Hepatic stellate cell (primary cell): ENCODE data around the gene GPATCH3.
A peak's percentile ranks its signal among the peaks of the same experiment; 100 is the strongest.
"Not testable (repeated sequence)": the region's sequence is repeated elsewhere in the genome, so short reads cannot be mapped to it uniquely, and the experiment has no call there.

ENCODE experiments used
- DNase-seq: peaks from one replicate; pipeline ENCODE4 v3.0.0; 2011; ENCODE audit warnings: low spot score

GPATCH3 gene

GRCh38 chr1:26863685-26864077, 36.6 kb downstream of the GPATCH3 start:
- no peak for DNase-seq

- DNase-seq: no peak
Measured at GRCh38 chr1:26862781-26863684, 37.2 kb downstream of the GPATCH3 start, which contains the start of gene SFN. Gene SFN (plus strand): TSS chr1:26863149. CDS start chr1:26863213, 64 bp downstream.

GRCh38 chr1:26861889-26862378, 38.3 kb downstream of the GPATCH3 start:
- no peak for DNase-seq

- DNase-seq: peak; percentile 72
Measured at GRCh38 chr1:26861286-26861701, 39.0 kb downstream of the GPATCH3 start.

- no peak for DNase-seq
Measured at GRCh38 chr1:26858891-26859640, 41.2 kb downstream of the GPATCH3 start.

GRCh38 chr1:26858160-26858559, 42.1 kb downstream of the GPATCH3 start:
- no peak for DNase-seq

GRCh38 chr1:26857473-26858060, 42.7 kb downstream of the GPATCH3 start:
- no peak for DNase-seq

GRCh38 chr1:26856604-26857469, 43.4 kb downstream of the GPATCH3 start:
- no peak for DNase-seq

- DNase-seq: no peak
Measured at GRCh38 chr1:26856181-26856580, 44.1 kb downstream of the GPATCH3 start.

GRCh38 chr1:26855636-26856035, 44.6 kb downstream of the GPATCH3 start:
- DNase-seq: no peak

GRCh38 chr1:26854906-26855305, 45.4 kb downstream of the GPATCH3 start:
- no peak for DNase-seq

GRCh38 chr1:26853600-26853999, 46.7 kb downstream of the GPATCH3 start:
- no peak for DNase-seq

- peak; percentile 98 for DNase-seq
Measured at GRCh38 chr1:26853156-26853555, 47.1 kb downstream of the GPATCH3 start.

GRCh38 chr1:26852701-26853100, 47.6 kb downstream of the GPATCH3 start:
- DNase-seq: no peak

GRCh38 chr1:26851106-26851684, 49.1 kb downstream of the GPATCH3 start:
- DNase-seq: no peak

- DNase-seq: peak; percentile 81
Measured at GRCh38 chr1:26848941-26849774, 51.1 kb downstream of the GPATCH3 start.

- no peak for DNase-seq
Measured at GRCh38 chr1:26848499-26848898, 51.8 kb downstream of the GPATCH3 start.

GRCh38 chr1:26847826-26848225, 52.4 kb downstream of the GPATCH3 start:
- DNase-seq: not testable (repeated sequence)

- DNase-seq: no peak
Measured at GRCh38 chr1:26844424-26845196, 55.7 kb downstream of the GPATCH3 start.
